Measurements from ENCODE around the gene MKLN1. TPM values are rescaled to one million over a fixed set of nuclear protein-coding genes. Genes with fewer than 3 reads are reported as not detected.

MKLN1 gene
- total and polyA plus RNA-seq, 7 donors: 14.7 to 70.8 (median 42.9) TPM

DNA sequence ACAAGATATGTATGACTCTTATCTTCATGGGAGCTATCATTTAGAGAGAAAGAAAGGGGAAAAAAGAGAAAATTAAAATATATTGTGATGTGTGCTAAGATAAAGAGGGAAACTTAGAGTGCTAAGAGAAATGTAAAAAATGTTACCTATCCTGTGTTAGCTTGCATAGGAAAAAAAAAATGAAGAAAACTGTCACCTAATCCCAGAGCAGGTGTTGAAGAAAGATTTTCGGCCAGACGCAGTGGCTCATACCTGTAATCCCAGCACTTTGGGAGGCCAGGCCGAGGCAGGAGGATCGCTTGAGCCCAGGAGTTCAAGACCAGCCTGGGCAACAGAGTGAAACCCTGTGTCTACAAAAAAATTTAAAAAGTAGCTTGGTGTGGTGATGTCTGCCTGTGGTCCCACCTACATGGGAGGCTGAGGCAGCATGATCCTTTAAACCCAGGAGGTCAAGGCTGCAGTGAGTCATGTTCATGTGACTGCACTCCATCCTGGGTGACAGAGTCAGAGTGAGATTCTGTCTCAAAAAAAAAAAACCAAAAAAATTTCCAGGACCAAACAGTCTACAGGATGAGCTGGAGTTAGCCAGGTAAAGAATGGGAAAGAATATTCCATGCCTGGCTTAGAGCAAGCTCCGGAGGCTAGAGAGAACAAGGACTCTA lies 2.4 kb upstream of the MKLN1 start:
- H3K27ac ChIP-seq: no peak overlapping the region
- DNase-seq: no peak
- intact Hi-C loops (cut with DNase I): loop anchor here in 1 of 2 donors (5.0 kb wide), 2 partner anchors 97 to 248 kb away; no protein-coding TSS in a partner anchor
- H3K9me3 ChIP-seq: no peaks in the 10 kb centered on the region
- TF ChIP-seq CTCF (IDR thresholded peaks at IDR 0.05): no peak
- no peak overlapping the region for H3K4me3 ChIP-seq
- peaks cover 20% of the 10 kb centered on the region for H3K4me1 ChIP-seq
- no peaks in the 10 kb centered on the region for H3K27me3 ChIP-seq (ENCODE audit: insufficient read depth in 3 of 3, low read length in 2 of 3)
- peaks cover 0 to 11% of the 10 kb centered on the region in 2 donors for H3K36me3 ChIP-seq (ENCODE audit: insufficient read depth in 1 of 2, low read depth in 1 of 2)
- 91 to 95% (median 92%) methylated on average over 5 of the region's 5 CpGs for WGBS, 3 donors
- ATAC-seq: no peak

DNA sequence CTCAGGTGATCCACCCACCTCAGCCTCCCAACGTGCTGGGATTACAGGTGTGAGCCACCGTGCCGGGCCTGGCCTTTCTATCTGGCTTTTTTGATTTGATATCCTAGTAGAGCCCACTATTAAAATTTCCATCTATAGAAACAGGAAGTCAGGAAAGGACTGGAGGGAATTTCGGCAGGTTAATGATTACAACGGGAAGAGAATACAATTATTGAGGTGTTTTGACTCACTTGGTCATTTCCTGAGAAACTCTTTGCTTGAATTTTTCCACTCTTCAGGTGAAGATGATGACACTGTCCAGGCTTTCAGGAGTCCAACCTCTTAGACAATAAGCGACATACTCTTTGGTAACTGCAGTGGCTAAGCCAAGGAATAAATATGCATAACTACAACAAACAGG lies 1.1 kb upstream of the MKLN1 start:
- H3K4me3 ChIP-seq: peak overlapping the region; percentile 99
- no peaks in the 10 kb centered on the region for H3K9me3 ChIP-seq
- peak overlapping the region; percentile 99 for H3K27ac ChIP-seq
- peaks cover 25% of the 10 kb centered on the region for H3K4me1 ChIP-seq
- H3K36me3 ChIP-seq (ENCODE audit: insufficient read depth in 1 of 2, low read depth in 1 of 2): peaks cover 0 to 11% of the 10 kb centered on the region in 2 donors
- no peak for TF ChIP-seq CTCF (IDR thresholded peaks at IDR 0.05)
- no peaks in the 10 kb centered on the region for H3K27me3 ChIP-seq (ENCODE audit: insufficient read depth in 3 of 3, low read length in 2 of 3)
- WGBS, 3 donors: 75 to 84% (median 78%) methylated on average over 6 of the region's 6 CpGs
- ATAC-seq: no peak
- DNase-seq: no peak
- intact Hi-C loops (cut with DNase I): loop anchor here in 1 of 2 donors (5.0 kb wide), 2 partner anchors 96 to 249 kb away; no protein-coding TSS in a partner anchor

GRCh38 chr7:131327049-131327625 lies 539 bp upstream of the MKLN1 start:
- peaks cover 0 to 11% of the 10 kb centered on the region in 2 donors for H3K36me3 ChIP-seq (ENCODE audit: insufficient read depth in 1 of 2, low read depth in 1 of 2)
- 1% methylated on average over 14 of the region's 14 CpGs for WGBS, 3 donors
- peak overlapping the region; percentile 99 for H3K27ac ChIP-seq
- ATAC-seq (peak; percentile 23 to 36 (median 26)), DNase-seq (no peak)
- H3K4me3 ChIP-seq: peak overlapping the region; percentile 99
- no peaks in the 10 kb centered on the region for H3K27me3 ChIP-seq (ENCODE audit: insufficient read depth in 3 of 3, low read length in 2 of 3)
- no peak for TF ChIP-seq CTCF (IDR thresholded peaks at IDR 0.05)
- no peaks in the 10 kb centered on the region for H3K9me3 ChIP-seq
- intact Hi-C loops (cut with DNase I): loop anchor here in 1 of 2 donors (5.0 kb wide), 2 partner anchors 95 to 250 kb away; no protein-coding TSS in a partner anchor
- H3K4me1 ChIP-seq: peaks cover 29% of the 10 kb centered on the region

GRCh38 chr7:131328377-131329175 lies 900 bp downstream of the MKLN1 start:
- Histone ChIP-seq H3K4me1 (peaks cover 41% of the 10 kb centered on the region), H3K36me3 (ENCODE audit: insufficient read depth in 1 of 2, low read depth in 1 of 2) (peaks cover 0 to 2% of the 10 kb centered on the region in 2 donors), H3K27me3 (ENCODE audit: insufficient read depth in 3 of 3, low read length in 2 of 3) (no peaks in the 10 kb centered on the region), H3K27ac (peak overlapping the region; percentile 99), H3K4me3 (peak overlapping the region; percentile 99), H3K9me3 (no peaks in the 10 kb centered on the region)
- no peak for DNase-seq
- ATAC-seq: peak in 2 of 4 donors; percentile 4 to 35
- 1 to 2% (median 1%) methylated on average over 20 of the region's 20 CpGs for WGBS, 3 donors
- intact Hi-C loops (cut with DNase I): loop anchor here in 1 of 2 donors (5.0 kb wide), 2 partner anchors 94 to 251 kb away; no protein-coding TSS in a partner anchor
- TF ChIP-seq CTCF (IDR thresholded peaks at IDR 0.05): no peak
